ENCODE measurements around the gene SERP2. TPM values are rescaled to one million over a fixed set of nuclear protein-coding genes. Genes with fewer than 3 reads are reported as not detected.

SERP2 gene
- total and polyA plus RNA-seq, 2 of the 13 experiments (the other 11 are each of a cell fraction or from before 2014, with no cell fraction given), result not detected

DNA sequence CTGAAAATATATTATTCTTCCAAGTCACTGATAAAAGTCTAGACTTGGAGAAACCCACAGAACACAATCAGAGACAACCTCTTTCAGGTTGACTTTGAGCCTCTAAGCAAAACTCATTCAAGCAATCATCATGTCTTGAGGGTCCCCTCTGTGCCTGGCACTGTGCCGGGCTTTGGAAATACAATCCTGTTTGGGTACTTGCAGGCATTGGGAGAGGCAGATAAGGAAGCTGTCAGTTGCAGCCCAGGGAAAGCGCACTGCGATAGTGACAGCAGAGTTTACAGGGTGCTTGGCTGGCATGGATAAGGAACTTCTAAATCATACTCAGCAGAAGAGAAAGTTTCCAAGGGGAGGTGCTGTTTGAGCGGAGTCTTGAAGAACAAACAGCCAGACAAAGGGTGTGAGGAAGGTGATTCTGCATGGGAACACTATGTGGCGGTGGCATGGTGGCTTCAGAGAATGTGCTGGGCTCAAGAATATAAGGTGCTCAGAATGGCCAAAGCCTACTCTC, 9.1 kb downstream of the SERP2 start (continued):
- TF ChIP-seq, protein P1, sequence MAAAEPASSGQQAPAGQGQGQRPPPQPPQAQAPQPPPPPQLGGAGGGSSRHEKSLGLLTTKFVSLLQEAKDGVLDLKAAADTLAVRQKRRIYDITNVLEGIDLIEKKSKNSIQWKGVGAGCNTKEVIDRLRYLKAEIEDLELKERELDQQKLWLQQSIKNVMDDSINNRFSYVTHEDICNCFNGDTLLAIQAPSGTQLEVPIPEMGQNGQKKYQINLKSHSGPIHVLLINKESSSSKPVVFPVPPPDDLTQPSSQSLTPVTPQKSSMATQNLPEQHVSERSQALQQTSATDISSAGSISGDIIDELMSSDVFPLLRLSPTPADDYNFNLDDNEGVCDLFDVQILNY (CRISPR knock-in tag; conservative IDR thresholded peaks at IDR 0.05), result no peak
- TF ChIP-seq TBX3 (IDR thresholded peaks at IDR 0.05; ENCODE audit: borderline replicate concordance) (no peak), ZNF225 (CRISPR knock-in tag; IDR thresholded peaks at IDR 0.05) (no peak), ZNF670 (CRISPR knock-in tag; IDR thresholded peaks at IDR 0.05; ENCODE audit: borderline replicate concordance) (no peak)
- TF ChIP-seq, protein P2, sequence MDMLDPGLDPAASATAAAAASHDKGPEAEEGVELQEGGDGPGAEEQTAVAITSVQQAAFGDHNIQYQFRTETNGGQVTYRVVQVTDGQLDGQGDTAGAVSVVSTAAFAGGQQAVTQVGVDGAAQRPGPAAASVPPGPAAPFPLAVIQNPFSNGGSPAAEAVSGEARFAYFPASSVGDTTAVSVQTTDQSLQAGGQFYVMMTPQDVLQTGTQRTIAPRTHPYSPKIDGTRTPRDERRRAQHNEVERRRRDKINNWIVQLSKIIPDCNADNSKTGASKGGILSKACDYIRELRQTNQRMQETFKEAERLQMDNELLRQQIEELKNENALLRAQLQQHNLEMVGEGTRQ (IDR thresholded peaks at IDR 0.05; ENCODE audit: low read depth, low read length), result no peak
- TF ChIP-seq, protein P2 (CRISPR knock-in tag; IDR thresholded peaks at IDR 0.05; ENCODE audit: borderline replicate concordance), result no peak

DNA sequence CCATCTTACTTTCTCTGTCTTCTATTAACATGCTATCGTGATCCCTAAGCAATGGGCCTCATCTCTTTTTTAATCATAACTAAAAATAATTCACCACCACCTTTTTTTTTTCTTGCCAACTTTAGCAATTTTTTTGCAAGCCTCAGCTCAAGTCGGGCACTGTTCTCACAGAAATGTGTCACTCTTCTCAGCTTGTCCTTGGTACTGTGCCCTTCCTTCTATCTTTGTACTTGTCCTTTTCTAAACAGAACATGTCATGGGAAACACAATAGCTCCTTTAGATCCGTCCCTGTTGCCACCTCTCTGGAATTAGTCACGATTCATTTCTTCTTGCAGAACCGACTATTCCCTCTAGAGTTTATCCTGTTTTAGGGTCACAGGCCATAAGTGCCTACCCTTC, 10.3 kb downstream of the SERP2 start:
- no peak overlapping the region for H3K27ac ChIP-seq (ENCODE audit: extremely low read length, insufficient read depth, low read length)
- POLR2A ChIA-PET, result no interaction called here
- no peak for TF ChIP-seq ZNF839 (CRISPR knock-in tag; IDR thresholded peaks at IDR 0.05; ENCODE audit: borderline replicate concordance)
- TF ChIP-seq SRF (IDR thresholded peaks at IDR 0.05; ENCODE audit: low read depth, low read length), result no peak
- no peak for TF ChIP-seq ZNF225 (CRISPR knock-in tag; IDR thresholded peaks at IDR 0.05)
- no peak for TF ChIP-seq ZSCAN30 (CRISPR knock-in tag; IDR thresholded peaks at IDR 0.05)
- TF ChIP-seq TRIM24 (CRISPR knock-in tag; IDR thresholded peaks at IDR 0.05), result no peak
- TF ChIP-seq, protein P3, sequence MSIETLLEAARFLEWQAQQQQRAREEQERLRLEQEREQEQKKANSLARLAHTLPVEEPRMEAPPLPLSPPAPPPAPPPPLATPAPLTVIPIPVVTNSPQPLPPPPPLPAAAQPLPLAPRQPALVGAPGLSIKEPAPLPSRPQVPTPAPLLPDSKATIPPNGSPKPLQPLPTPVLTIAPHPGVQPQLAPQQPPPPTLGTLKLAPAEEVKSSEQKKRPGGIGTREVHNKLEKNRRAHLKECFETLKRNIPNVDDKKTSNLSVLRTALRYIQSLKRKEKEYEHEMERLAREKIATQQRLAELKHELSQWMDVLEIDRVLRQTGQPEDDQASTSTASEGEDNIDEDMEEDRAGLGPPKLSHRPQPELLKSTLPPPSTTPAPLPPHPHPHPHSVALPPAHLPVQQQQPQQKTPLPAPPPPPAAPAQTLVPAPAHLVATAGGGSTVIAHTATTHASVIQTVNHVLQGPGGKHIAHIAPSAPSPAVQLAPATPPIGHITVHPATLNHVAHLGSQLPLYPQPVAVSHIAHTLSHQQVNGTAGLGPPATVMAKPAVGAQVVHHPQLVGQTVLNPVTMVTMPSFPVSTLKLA (IDR thresholded peaks at IDR 0.05), result no peak
- no peak for TF ChIP-seq U2AF2 (IDR thresholded peaks at IDR 0.05; ENCODE audit: low read depth, low read length)
- no peak for TF ChIP-seq TCF12 (IDR thresholded peaks at IDR 0.05)
- TF ChIP-seq TCF12 (CRISPR knock-in tag; IDR thresholded peaks at IDR 0.05), result no peak
- no peak for TF ChIP-seq EHMT2 (IDR thresholded peaks at IDR 0.05; ENCODE audit: borderline replicate concordance, low read depth, low read length)
- no peak for TF ChIP-seq ARNT (IDR thresholded peaks at IDR 0.05)
- TF ChIP-seq, protein P4, sequence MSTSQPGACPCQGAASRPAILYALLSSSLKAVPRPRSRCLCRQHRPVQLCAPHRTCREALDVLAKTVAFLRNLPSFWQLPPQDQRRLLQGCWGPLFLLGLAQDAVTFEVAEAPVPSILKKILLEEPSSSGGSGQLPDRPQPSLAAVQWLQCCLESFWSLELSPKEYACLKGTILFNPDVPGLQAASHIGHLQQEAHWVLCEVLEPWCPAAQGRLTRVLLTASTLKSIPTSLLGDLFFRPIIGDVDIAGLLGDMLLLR (CRISPR knock-in tag; IDR thresholded peaks at IDR 0.05), result no peak

More for the DNA sequence above, 10.3 kb downstream of the SERP2 start:
- Histone ChIP-seq H3K79me2 (ENCODE audit: insufficient read depth, low read length) (no peaks in the 10 kb centered on the region), H3K36me3 (replicated peaks in 1 of 2; ENCODE audit: control insufficient read depth in 1 of 2, insufficient read depth in 2 of 2, low read length in 2 of 2) (no peaks in the 10 kb centered on the region), H3K9me3 (ENCODE audit: low read length) (no peaks in the 10 kb centered on the region), H3K4me1 (ENCODE audit: insufficient read depth, low read length) (peaks cover 17% of the 10 kb centered on the region), H3K9ac (ENCODE audit: insufficient read depth, low read depth, low read length) (no peak overlapping the region), H2AFZ (ENCODE audit: low read length) (no peak overlapping the region), H3K4me2 (ENCODE audit: low read depth, low read length) (no peak overlapping the region), H3K27me3 (ENCODE audit: control insufficient read depth in 1 of 2, insufficient read depth in 2 of 2, low read length in 2 of 2) (no peaks in the 10 kb centered on the region), H4K20me1 (ENCODE audit: insufficient read depth, low read length) (no peaks in the 10 kb centered on the region), H3K4me3 (replicated peaks in 1 of 3; ENCODE audit: insufficient read depth in 1 of 3, low read depth in 2 of 3, low read length in 3 of 3) (no peak overlapping the region)
- no peak for FAIRE-seq
- BruUV-seq (replicated peaks), result no TSS peak
- intact Hi-C loops (cut with micrococcal nuclease; ENCODE audit: unreplicated experiment), result no loop called here
- CTCF ChIA-PET (ENCODE audit: low intra/inter-chr PET ratio, low total read pairs), result no interaction called here
- in situ Hi-C loops (cut with HindIII; ENCODE audit: extremely low pct_ligation_motif_present, low pct_unique_long_range_greater_than_20kb), result no loop called here
- 31% methylated on average over 5 of the region's 5 CpGs for WGBS (ENCODE audit: low lambda C conversion rate)
- no peak for ATAC-seq
- no peak for DNase-seq (ENCODE audit: low spot score)

Measured in HepG2 (cell line).